Renal pelvis (tissue), 4 donors: ENCODE measurements around the gene ELAVL3. TPM values are rescaled to one million over a fixed set of nuclear protein-coding genes. Genes with fewer than 3 reads are reported as not detected.
"Not testable (repeated sequence)": the region's sequence is repeated elsewhere in the genome, so short reads cannot be mapped to it uniquely, and the experiment has no call there.

Experiments used
- DNase-seq: peaks from one replicate; pipeline ENCODE4 v3.0.0-alpha.2; 2013
- polyA plus RNA-seq, 3 donors: library from polyadenylated mRNA; unstranded; fragments of 120-200 nt; gene quantifications; one replicate each; pipeline ENCODE4 v1.2.1, GENCODE V29; 2013; ENCODE audit not compliant: insufficient read length in 3 of 3

The ELAVL3 gene
- polyA plus RNA-seq, 3 donors = 0.12 to 0.47 (median 0.34) TPM

DNA sequence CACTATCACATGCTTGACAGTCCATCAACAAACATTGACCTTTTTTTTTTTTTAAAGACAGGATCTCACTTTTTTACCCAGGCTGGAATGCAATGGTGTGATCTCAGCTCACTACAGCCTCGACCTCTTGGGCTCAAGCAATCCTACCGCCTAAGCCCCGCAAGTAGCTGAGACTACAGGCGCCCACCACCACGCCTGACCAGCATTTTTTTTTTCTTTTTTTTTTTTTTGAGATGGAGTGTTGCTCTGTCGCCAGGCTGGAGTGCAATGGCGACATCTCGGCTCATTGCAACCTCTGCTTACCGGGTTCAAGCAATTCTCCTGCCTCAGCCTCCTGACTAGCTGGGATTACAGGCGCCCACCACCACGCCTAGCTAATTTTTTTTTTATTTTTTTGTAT is 21.9 kb downstream of the ELAVL3 start:
- not testable (repeated sequence) for DNase-seq

DNA sequence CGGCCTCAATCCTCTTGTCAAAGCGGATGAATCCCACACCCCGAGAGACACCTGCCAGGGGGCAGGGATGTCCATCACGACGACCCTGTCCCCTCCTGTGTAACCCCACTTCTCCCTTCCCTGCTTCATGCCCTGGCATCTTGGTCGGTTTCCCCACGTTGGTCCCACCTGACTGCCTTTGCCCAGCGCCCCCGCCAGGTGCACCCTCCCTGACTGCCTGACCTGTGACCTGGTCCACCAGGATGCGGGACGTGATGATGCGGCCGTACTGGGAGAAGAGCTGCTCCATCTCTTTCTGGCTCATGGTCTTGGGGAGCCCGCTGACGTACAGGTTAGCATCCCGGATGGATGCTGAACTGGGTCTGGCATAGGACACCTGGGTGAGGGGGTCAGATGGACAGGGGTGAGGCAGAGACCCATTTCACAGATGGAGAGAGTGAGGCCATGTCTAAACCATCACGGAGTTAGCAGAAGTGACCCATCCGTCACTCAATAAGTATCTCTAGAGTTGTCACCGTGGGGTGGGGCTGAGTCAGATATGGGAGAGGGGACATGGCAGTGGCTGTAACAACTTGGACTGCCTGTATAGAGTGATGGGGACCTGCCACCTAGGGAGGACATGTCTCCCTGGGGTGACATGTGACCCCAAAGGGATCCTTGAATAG is 22.5 kb downstream of the ELAVL3 start:
- DNase-seq = no peak

DNA sequence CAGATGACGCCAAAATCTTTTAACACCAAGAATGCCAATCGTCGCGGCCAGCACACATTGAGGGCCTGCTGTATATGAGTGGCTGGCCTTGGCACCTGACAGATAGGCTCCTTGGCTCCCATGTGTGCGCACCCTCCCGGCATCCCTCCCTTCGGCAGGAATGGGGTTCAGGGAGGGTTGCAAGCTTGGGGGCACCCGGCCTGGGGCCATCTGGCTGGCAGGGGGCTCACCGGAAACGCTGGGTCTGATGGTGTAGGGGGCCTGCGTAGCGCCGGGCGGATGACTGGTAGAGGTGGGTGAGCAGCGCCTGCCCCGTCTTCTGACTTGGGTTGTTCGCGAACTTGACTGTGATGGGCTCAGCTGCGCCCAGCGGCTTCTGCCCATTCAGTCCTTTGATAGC is 23.0 kb downstream of the ELAVL3 start:
- no peak for DNase-seq

DNA sequence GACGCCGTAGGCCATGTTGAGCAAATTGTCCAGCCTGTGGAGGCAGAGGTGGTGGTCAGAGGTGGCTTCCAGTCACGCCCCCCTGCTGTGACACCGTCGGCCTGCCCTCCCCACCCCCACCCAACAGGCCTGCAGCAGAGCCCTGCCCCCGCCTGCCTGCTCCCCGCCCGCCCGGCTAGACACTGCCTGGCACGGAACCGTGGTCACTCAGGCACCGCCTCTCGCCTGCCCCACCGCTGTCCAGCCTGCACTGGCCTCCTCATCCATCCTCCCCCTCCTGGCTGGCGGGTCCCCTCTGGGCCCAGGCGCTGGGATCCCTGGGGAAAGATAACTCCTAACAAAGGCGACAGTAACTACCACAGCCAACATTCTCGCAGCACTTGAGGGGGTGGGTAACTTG is 23.7 kb downstream of the ELAVL3 start:
- DNase-seq = no peak

DNA sequence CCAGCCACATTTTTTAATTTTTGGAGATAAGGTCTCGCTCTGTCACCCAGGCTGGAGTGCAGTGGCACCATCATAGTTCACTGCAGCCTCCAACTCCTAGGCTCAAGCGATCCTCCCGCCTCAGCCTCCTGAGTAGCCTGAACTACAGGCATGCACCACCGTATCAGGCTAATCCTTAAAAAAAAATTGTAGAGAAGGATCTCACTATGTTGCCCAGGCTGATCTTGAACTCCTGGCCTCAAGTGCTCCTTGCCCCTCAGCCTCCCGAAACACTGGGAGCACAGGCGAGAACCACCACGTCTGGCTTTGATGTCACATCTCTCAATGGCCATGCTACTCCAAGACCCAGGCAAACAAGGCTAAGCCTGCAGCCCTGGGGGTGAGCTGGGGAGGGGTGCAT is 24.2 kb downstream of the ELAVL3 start:
- no peak for DNase-seq

DNA sequence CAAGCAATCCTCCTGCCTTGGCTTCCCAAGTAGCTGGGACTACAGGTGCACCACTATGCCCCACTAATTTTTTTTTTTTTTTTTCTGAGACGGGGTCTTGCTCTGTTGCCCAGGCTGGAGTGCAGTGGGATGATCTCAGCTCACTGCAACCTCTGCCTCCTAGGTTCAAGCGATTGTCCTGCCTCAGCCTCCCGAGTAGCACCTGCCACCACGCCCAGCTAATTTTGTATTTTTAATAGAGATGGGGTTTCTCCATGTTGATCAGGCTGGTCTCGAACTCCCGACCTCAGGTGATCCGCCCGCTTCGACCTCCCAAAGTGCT is 25.7 kb downstream of the ELAVL3 start:
- DNase-seq = not testable (repeated sequence)

DNA sequence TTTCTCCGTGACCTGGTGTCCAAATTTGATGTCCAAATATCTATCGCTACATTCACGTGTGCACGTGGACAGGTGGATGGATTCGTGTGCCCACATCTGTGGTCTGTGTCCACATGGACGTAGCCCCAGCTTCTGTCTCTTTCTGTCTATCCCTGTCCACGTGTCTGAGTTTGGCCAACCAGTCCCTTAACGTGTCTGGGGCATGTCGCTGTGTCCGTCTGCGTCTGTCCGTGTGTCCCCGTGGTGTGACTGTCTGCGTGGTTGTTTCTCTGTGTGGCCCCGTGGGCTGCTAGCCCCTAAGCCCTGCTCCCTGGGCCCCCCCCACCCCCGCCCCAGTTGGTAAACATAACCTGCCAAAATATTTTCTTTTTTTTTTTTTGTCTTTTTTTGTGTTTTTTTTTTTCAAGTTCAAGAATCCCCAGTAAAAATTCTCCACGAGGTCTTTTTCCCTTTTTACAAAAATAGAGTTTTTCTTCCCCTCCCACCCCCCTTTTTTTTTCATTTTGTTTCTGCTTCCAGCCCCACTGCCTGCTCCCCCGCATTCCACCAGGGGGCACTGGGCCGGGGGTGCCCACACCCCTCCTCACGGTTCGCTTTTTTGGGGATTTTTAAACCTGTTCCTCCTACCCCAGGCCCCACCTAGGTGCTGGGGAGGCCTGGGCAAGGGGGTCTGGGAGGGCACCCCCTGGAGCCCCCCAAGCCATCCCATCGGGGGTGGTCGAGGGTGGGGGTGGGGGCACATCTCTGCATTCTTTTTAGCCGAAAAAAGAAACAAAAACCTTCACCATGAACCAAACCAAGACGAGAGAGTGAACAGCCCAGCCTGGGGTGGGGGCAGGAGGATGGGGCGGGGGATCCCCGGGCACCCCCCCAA is 27.1 kb downstream of the ELAVL3 start:
- DNase-seq = no peak

DNA sequence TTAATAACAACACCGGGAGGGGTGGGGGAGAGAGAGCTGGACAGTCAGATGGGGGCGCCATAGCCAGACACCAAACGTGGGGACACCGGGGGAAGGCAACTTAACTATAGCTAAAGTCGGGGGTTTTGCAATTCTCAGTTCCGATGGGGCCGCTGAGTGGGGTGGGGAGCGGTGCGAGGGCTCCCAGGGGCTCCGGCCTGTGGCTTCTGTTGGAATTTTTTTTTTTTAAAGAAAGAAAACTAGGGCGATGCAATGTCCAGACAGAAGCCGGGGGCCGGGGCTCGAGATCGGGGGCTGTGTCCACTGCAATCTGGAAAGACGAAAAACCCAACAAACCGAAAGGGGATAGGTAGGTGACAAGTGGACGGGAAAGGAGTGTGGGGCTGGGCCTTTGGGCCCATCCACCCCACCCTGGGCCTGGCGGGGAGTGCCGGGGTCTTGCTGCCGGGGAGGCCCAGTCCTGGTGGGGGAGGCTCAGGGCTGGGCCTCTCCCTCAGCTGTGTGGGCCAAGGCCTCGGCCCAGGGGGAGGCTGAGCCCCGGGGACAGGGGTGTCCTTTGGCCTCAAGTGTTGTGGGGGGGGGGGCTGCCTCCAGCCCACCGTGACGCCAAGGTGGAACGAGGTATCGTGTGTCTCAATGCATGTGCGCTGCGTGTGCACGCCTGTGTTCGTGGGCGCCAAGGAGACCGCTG is 28.1 kb downstream of the ELAVL3 start:
- no peak for DNase-seq

DNA sequence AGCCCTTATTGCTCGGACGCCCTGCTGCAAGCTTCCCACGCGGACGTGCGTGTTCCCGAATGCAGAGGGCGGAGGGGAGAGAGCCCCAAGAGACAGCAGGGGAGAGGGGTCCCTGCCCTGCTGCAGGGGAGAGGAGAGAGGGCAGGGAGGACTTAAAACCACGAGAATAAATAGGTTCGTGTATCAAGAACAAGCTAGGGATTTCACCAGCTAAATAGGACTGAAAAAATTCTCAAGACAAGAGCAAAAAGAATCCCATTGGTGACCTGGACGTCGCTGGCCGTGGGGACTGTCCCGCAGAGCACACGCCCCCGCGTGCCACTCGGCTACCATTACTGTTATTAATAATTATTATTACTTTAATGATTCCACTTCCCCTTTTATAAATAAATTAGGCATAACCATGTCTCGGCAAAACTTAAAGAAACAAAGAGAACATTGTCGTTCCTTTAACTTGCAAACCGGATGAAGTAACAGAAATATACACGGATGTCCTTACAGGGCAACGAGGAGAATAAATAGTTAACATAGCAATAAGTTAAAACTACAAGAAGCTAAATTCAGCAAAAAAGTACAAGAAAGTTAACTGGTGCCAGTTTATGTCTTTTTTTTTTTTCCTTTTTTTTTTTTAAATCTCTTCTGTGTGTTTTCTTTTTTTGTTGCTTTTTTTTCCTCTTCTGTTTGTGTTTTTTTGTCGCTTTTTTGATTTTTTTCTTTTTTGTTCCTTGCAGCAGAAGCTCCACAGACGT is 28.8 kb downstream of the ELAVL3 start:
- peak; percentile 23 for DNase-seq

DNA sequence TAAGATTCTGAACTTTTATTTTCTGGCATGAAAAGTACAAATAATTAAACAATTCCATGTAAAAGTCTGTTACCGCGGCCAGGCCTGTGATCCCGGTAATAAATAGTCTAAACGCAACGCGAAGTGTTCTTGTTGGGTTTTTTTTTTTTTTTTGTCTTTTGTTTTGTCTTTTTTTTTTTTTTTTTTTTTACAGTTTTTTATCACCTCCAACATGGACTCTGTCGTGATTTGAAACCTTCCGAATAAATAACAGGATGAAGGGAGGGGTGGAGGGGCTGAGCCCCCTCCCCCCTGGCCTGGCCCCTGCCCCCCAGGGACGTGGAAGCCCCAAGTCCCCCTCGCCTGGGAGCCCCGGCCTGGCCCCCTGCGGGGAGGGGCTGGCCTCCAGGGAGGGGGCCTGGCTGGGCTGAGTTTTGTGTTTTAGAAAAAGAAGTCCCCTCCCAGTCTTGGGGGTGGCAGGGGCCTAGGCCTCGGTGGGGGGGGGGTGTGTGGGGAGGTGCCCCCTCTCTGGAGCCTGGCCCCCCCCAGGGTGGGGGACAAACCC is 29.4 kb downstream of the ELAVL3 start:
- DNase-seq = no peak

DNA sequence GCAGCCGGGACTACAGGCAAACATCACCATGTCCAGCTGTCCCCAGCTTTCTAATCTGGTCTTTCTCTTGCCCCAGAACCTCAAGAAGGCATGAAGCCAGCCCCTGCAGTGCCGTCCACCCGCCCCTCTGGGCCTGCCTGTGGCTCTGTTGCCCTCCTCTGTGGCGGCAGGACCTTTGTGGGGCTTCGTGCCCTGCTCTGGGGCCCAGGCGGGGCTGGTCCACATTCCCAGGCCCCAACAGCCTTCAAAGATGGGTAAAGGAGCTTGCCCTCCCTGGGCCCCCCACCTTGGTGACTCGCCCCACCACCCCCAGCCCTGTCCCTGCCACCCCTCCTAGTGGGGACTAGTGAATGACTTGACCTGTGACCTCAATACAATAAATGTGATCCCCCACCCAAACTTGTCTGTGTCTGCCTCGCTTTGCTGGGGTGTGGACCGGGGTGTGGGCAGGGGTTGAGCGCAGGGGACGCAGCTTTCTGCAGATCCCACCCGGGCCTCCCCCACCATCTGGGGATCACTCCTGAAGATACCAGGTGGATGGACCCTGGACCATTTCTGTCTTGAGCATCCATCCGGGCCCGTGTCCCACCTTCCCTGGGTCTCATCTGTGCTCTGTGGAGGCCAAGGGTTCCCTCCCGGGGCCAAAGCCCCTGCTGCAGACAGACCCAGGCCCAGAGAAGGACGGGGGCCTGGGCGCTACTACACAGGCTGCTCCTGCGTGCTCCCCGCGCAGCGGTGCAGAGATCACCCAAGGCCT is 30.1 kb downstream of the ELAVL3 start:
- DNase-seq = no peak

DNA sequence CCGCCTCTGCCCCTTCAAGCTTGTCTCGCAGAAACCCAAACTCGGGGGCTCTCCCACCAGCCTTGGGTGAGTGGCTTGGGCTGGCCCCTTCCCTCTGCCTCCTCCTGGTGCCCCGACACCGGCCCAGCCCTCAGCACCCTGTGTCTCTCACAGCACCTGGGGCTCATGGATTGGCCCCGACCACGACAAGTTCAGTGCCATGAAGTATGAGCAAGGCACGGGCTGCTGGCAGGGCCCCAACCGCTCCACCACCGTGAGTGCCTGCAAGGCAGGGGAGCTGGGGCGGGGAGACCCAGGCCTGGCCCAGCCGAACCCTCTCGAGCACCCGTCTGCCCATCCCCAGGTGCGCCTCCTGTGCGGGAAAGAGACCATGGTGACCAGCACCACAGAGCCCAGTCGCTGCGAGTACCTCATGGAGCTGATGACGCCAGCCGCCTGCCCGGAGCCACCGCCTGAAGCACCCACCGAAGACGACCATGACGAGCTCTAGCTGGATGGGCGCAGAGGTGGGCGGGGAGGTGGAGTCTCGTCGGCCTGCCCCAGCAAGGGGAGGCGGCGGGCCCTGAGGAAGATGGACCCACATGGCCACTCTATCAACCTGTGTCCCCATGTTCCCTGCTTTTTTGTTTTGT is 31.8 kb downstream of the ELAVL3 start:
- DNase-seq = no peak

DNA sequence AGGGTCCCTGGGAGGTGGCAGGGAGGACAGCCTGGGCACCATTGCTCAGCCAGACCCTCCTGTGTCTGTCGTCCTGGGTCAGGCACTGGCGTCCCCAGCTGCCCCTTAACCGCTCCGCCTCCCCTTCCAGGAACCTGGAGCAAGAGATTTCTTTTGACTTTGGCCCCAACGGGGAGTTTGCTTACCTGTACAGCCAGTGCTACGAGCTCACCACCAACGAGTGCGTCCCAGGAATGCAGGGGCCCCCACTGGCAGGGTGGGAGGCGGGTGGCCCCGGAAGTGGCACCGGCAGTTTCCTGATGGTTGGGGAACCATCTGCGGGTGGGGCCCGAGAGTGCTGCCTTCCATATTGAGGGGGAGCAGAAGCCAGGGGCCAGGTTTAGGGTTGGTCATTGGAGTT is 32.4 kb downstream of the ELAVL3 start:
- DNase-seq = no peak

DNA sequence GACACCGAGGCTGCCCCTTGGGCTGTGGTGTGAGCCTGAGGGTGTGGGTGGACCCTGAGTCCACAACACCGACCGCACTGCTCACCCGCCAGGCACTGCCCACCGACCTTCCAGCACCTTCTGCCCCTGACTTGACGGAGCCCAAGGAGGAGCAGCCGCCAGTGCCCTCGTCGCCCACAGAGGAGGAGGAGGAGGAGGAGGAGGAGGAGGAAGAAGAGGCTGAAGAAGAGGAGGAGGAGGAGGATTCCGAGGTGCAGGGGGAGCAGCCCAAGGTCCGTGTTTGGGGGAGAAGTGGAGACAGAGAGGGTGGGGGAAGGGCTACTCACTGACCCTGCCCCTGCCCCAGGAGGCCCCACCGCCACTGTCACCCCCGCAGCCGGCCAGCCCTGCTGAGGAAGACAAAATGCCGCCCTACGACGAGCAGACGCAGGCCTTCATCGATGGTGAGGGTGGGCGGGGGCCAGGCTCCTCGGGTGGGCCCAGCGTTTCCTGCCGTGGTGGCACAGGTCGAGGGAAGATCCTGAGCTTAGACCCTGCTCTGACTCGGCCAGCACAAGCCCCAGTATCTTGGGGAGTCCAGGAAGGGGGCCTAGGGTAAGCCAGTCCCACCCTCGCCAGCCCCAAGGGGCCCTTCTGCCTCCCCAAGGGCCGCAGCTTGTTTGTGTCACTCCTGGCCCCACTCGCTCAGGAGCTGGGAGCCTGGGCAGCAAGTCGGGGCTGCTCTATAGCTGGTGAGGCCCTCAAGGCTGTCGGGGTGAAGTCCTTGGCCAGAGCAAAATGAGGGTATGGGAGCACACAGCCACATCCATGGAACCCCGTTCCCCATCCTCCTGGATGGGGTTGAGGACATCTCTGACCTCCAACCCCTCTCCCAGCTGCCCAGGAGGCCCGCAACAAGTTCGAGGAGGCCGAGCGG is 33.2 kb downstream of the ELAVL3 start:
- no peak for DNase-seq

DNA sequence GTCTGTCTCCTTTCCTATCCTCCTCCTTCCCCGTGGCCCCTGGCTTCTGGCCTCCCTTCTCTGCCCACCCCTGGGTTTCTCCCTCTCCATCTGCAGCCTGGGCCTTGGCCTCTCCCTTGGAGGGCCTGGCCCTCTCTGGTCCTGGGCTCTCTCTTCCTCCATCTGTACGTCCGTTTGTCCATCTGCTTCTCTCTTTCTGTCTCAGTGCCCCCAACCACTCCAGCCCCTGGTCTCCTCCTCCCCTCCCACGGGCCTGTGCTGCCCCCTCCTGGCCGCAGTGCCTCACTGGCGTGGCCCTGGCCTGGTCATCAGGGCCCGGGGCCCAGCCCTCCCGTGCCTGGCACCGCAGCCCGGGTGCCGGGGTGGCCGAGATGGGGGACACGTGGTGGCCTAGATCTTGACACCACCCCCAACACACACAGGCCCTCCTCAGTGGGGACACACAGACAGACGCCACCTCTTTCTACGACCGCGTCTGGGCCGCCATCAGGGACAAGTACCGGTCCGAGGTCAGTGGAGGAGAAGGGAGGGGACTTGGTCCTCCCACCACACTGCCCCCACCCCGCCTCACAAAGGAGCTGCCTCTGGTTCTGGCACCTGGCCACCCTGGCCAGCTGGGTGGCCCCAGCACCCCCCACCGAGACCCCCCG is 34.1 kb downstream of the ELAVL3 start:
- DNase-seq = no peak

DNA sequence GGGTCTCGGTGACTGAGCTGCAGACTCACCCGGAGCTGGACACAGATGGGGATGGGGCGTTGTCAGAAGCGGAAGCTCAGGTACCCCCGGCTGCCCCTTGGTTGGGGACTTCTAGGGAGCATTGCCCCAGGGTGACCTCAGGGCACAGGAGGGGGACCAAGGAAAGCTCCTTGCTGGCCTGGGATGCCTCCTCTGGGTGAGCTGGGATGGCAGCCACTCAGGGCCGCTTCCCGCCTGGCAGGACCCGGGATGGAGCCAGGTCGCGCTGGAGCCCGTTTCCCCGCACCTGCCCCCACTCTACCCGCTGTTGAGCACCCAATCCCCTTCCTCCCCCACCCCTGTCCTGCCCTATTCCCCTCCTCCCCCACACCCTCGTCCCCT is 34.6 kb downstream of the ELAVL3 start:
- DNase-seq = no peak

DNA sequence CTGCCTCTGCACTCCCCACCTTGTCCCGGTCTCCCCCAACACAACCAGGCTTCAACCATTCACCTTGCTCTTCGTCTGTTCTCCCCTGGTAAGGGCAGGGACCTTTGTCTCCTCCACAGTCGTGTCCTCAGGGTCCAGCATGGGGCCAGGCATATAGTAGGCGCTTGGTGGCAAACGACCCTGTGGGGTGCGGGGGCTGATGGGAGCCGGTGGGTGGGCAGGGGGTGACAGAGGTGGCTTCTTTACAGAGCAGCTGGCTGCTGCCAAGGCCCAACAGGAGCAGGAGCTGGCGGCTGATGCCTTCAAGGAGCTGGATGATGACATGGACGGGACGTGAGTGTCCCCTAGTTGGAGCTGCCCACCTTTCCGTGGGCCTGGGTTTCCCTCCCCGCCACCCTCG is 35.7 kb downstream of the ELAVL3 start:
- DNase-seq = no peak

DNA sequence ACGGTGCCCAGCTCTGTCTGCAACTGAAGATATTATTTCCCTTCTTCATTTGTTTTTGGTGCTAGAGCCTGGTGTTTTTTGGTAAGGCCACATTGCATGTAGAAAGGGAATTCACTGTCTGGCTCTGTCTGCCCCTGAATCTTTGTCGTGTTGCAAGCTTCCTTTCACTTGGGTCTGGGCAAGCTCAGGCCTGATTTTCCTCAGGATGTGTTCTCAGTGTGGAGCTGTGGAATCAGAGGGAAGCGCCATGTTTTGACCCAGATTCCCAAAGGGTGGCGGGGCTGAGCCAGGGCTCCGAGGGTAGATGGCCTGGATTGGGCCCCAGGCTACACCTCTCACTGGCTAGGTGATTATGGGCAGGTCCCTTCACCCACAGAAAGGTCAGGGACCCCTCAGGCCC is 36.8 kb downstream of the ELAVL3 start:
- DNase-seq = no peak

DNA sequence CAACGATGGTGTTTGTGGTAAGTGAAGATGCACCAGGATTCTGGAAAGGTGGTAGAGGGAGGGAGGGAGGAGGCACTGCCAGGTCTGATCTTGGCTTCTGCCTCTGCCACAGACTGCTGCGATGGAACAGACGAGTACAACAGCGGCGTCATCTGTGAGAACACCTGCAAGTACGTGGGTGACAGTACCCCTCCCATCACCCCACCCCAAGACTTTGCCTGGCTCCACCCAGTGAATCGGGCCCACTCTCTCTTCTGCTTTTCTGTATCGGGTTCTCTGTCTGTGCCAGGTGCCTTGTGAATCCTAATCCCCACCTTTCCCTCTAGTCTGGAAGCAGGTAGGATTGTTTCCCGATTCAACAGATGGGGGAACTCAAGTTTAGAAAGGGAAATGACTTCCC is 42.9 kb downstream of the ELAVL3 start:
- no peak for DNase-seq
